GM19397 (cell line): Measurements from ENCODE around the gene MT1F.

ENCODE experiments used
- ATAC-seq: cut with Tn5 transposase; IDR thresholded peaks from one replicate; pipeline ENCODE4 v1.9.1; 2021; ENCODE audit warnings: mild to moderate bottlenecking, moderate library complexity; ENCODE audit not compliant: unreplicated experiment

MT1F gene

GRCh38 chr16:56689171-56689570, 31.4 kb downstream of the MT1F start:
- no peak for ATAC-seq

- ATAC-seq, result no peak
Measured at GRCh38 chr16:56690420-56691122, 32.8 kb downstream of the MT1F start.

- ATAC-seq, result no peak
Measured at GRCh38 chr16:56691885-56692284, 34.1 kb downstream of the MT1F start.

- no peak for ATAC-seq
Measured at GRCh38 chr16:56695246-56695645, 37.5 kb downstream of the MT1F start.

GRCh38 chr16:56697456-56698155, 39.8 kb downstream of the MT1F start:
- no peak for ATAC-seq

GRCh38 chr16:56700195-56700594, 42.4 kb downstream of the MT1F start:
- no peak for ATAC-seq

- no peak for ATAC-seq
Measured at GRCh38 chr16:56700631-56701030, 42.9 kb downstream of the MT1F start.

- no peak for ATAC-seq
Measured at GRCh38 chr16:56701534-56701933, 43.8 kb downstream of the MT1F start.

GRCh38 chr16:56702836-56703235, 45.1 kb downstream of the MT1F start:
- ATAC-seq, result no peak
